GM18526 (cell line): ENCODE data around the gene PLD2.

Source experiments
- POLR2A ChIP-seq: IDR thresholded peaks from 3 replicates; pipeline ENCODE4 v1.6.1; 2011; ENCODE audit not compliant: insufficient read length; ENCODE audit errors: extremely low read depth

The PLD2 gene

GRCh38 chr17:4837471-4838308 is 30.7 kb downstream of the PLD2 start:
- no peak for TF ChIP-seq POLR2A

GRCh38 chr17:4838309-4838785 is 31.4 kb downstream of the PLD2 start:
- TF ChIP-seq POLR2A = no peak

- TF ChIP-seq POLR2A = no peak
These were observed 32.3 kb downstream of the PLD2 start for GRCh38 chr17:4839221-4839620.

GRCh38 chr17:4839965-4840892 is 33.3 kb downstream of the PLD2 start:
- no peak for TF ChIP-seq POLR2A

GRCh38 chr17:4840893-4841242 is 33.9 kb downstream of the PLD2 start:
- no peak for TF ChIP-seq POLR2A

- TF ChIP-seq POLR2A = no peak
These were observed 35.4 kb downstream of the PLD2 start for GRCh38 chr17:4842376-4842775.

- no peak for TF ChIP-seq POLR2A
These were observed 36.5 kb downstream of the PLD2 start for GRCh38 chr17:4843321-4844000.

GRCh38 chr17:4845118-4845517 is 38.2 kb downstream of the PLD2 start:
- TF ChIP-seq POLR2A = no peak

GRCh38 chr17:4846635-4847390 is 39.9 kb downstream of the PLD2 start:
- no peak for TF ChIP-seq POLR2A

- TF ChIP-seq POLR2A = no peak
These were observed 42.1 kb downstream of the PLD2 start for GRCh38 chr17:4849011-4849536.

- no peak for TF ChIP-seq POLR2A
These were observed 43.3 kb downstream of the PLD2 start for GRCh38 chr17:4850246-4850645.

GRCh38 chr17:4851084-4851483 is 44.1 kb downstream of the PLD2 start:
- no peak for TF ChIP-seq POLR2A

- no peak for TF ChIP-seq POLR2A
These were observed 45.7 kb downstream of the PLD2 start for GRCh38 chr17:4852567-4853207.

GRCh38 chr17:4853208-4853671 is 46.3 kb downstream of the PLD2 start:
- TF ChIP-seq POLR2A = no peak
